Adipocyte (in vitro differentiated cells): ENCODE measurements around the gene KCNN3.
"Not testable (repeated sequence)": the region's sequence is repeated elsewhere in the genome, so short reads cannot be mapped to it uniquely, and the experiment has no call there.

Experiments
- DNase-seq: peaks from one replicate; pipeline ENCODE4 v3.0.0-alpha.2; 2015; ENCODE audit warnings: low read depth
- H3K27me3 ChIP-seq: replicated peaks from 2 replicates; pipeline ENCODE4 v1.7.0; 2013; ENCODE audit warnings: mild to moderate bottlenecking, low read length, moderate library complexity; ENCODE audit not compliant: control insufficient read depth, insufficient read depth
- H3K36me3 ChIP-seq: 2 replicates; pipeline ENCODE4 v1.7.0; 2013; ENCODE audit warnings: low read length, mild to moderate bottlenecking, moderate library complexity; ENCODE audit not compliant: control insufficient read depth, insufficient read depth, severe bottlenecking
- H3K4me1 ChIP-seq: 2 replicates; pipeline ENCODE4 v1.7.0; 2013; ENCODE audit warnings: mild to moderate bottlenecking, low read length, moderate library complexity; ENCODE audit not compliant: control insufficient read depth, insufficient read depth
- H3K4me3 ChIP-seq: 2 replicates; pipeline ENCODE4 v1.7.0; 2013; ENCODE audit warnings: mild to moderate bottlenecking, low read length, moderate library complexity
- H3K9ac ChIP-seq: 2 replicates; pipeline ENCODE4 v1.7.0; 2013; ENCODE audit warnings: mild to moderate bottlenecking, low read length, moderate library complexity
- H3K9me3 ChIP-seq: 2 replicates; pipeline ENCODE4 v1.7.0; 2013; ENCODE audit warnings: mild to moderate bottlenecking, low read length, moderate library complexity; ENCODE audit not compliant: control insufficient read depth

KCNN3 gene

DNA sequence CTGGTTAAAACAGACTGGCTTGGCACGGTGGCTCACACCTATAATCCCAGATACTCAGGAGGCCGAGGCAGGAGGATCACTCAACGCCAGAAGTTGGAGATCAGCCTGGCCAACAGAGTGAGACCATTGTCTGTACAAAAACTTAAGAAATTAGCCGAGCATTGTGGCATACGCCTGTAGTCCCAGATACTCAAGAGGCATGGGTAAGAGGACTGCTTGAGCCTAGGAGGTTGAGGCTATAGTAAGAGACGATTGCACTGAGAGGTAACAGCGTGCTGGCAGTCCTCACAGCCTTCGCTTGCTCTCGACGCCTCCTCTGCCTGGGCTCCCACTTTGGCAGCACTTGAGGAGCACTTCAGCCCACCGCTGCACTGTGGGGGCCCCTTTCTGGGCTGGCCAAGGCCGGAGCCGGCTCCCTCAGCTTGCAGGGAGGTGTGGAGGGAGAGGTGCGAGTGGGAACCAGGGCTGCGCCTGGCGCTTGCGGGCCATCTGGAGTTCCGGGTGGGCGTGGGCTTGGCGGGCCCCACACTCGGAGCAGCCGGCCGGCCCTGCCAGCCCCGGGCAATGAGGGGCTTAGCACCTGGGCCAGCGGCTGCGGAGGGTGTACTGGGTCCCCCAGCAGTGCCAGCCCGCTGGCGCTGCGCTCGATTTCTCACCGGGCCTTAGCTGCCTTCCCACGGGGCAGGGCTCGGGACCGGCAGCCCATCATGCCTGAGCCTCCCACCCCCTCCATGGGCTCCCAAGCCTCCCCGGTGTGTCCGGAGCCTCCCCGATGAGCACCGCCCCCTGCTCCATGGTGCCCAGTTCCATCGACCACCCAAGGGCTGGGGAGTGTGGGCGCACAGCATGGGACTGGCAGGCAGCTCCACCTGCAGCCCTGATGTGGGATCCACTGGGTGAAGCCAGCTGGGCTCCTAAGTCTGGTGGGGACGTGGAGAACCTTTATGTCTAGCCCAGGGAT lies 199.5 kb downstream of the KCNN3 start:
- not testable (repeated sequence) for H3K9me3 ChIP-seq, H3K36me3 ChIP-seq, H3K4me1 ChIP-seq, H3K9ac ChIP-seq, H3K27me3 ChIP-seq, H3K4me3 ChIP-seq, DNase-seq

DNA sequence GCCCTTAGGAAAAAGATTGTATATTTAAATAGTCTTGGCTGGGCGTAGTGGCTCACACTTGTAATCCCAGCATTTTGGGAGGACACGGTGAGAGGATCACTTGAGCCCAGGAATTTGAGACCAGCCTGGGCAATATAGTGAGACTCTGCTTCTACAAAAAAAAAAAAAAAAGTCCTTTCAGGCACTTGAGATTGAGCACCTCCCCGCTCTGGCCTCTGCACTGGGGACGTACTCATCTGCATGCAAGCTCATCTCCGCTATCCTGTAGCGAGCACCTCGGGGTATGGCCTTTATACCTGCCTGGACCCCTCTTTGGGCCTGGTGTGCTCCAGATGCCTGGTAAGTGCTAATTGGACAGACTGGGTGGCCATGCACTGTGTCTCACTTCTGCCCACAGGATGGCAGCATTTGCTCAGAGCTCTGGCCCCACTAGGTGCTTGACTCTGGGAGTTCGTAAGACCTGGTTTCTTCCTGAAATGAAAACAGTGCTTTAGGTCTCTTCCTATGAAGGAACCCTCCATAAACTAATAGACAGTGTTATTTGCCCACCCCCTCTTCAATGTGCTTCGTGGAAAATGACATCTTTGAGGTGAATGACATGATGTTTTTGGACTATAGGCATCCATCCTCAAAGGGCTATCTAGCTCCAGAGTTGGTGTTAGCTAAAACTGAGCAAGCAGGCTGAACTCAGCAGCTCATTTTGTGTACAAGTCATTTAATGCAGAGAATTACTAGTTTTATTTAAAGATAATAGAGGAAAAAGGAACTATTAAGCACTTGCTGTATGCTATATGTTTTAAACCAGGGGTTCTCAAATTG lies 200.4 kb downstream of the KCNN3 start:
- DNase-seq = peak; percentile 77
- Histone ChIP-seq H3K4me3 (no peak overlapping the region), H3K27me3 (peaks cover 7% of the 10 kb centered on the region), H3K9ac (no peak overlapping the region), H3K36me3 (no peaks in the 10 kb centered on the region), H3K4me1 (no peaks in the 10 kb centered on the region), H3K9me3 (no peaks in the 10 kb centered on the region)

DNA sequence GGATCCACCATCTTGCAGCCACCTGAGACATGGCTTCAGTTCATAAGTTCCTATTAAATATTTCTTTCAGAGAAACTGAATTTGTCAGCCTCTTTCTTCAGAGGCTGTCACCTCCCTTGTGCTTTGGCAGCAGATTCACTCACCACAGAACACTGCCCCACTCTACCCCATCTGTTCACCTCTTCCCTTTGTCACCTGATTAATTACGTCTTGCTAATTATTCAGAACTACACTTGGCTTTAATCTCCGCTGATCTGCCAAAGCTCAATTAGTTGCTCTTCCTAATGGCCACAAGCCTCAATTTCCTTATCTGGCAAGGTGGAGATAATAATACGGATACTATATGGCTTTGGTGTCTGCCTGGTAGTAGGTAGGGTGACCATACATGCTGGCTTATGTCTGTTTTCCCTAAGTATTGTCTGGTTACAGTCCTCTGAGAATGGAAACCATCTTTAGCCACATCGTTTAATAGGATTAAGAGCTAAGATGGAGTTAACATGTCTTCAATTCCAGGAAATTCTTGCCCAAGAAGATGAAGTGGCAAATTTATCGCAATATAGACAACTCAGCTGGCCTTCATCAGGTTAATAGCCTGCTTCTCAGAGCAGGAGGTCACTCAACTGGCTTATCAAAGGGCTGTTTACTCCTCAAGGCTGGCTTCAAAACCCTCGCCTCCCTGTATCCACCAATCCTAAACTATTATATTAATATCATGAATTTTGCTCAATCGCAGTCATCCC lies 203.9 kb downstream of the KCNN3 start:
- Histone ChIP-seq H3K9ac (no peak overlapping the region), H3K4me3 (no peak overlapping the region), H3K9me3 (no peaks in the 10 kb centered on the region), H3K27me3 (peaks cover 3% of the 10 kb centered on the region), H3K4me1 (no peaks in the 10 kb centered on the region), H3K36me3 (no peaks in the 10 kb centered on the region)
- DNase-seq = no peak

DNA sequence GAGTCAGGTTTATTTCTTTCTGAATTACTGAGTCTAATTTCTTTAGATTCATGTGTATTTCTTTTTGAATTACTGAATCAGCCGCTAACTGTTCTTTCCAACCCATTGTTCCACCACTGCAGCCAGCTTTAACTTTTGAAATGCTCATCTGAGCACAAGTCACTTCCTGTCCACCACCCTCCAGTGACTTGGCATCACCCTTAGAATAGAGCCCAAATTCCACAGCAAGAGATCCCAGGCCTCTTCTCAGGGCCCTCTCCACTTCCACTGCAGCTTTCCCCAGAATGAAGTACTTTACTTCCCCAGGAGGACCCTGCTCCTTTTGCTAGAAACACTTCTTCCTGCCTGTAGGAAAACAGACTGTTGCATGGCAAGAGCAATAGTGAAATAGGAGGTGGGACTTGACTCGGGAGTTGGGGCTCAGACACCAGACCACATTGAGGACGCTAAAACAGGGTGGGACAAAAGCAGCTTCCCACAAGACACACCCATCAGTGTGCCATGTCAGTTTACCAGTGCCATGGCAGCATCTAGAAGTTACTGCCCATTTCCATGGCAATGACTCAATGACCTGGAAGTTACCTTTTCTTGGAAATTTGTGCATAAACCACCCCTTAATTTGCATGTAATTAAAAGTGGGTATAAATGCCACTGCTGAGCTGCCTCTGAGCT lies 205.6 kb downstream of the KCNN3 start:
- no peak overlapping the region for H3K4me3 ChIP-seq
- H3K27me3 ChIP-seq = peaks cover 20% of the 10 kb centered on the region
- H3K9me3 ChIP-seq = no peaks in the 10 kb centered on the region
- H3K9ac ChIP-seq = no peak overlapping the region
- no peaks in the 10 kb centered on the region for H3K4me1 ChIP-seq
- DNase-seq = no peak
- no peaks in the 10 kb centered on the region for H3K36me3 ChIP-seq

DNA sequence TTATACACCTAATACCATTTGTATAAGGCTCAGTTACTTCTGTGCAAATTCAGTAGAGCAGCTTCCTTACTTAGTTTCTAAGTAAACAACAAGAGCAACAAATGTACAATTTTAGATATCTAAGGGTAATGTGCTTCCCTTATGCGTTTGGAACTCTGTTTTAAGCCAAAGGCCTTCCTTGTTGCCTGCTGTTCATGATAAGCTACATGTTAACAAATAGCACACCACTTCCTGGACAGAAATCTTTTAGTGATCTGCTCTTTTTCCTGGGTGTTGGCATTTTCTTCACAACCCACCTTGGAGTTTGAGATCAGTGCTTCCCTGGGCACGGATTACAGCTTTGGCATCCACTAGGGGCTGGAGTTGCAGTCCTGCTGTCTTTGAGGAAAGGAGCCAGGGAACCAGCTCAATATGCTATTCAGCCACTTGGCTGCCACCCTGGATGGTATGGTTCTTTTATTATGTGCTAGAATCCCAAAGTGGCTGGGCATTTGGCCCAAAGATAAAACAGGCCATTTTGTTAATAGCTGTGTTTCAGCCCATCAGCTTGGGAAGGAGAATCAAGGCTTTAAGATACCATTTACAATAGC lies 206.5 kb downstream of the KCNN3 start:
- Histone ChIP-seq H3K36me3 (no peaks in the 10 kb centered on the region), H3K4me3 (no peak overlapping the region), H3K27me3 (peaks cover 24% of the 10 kb centered on the region), H3K9ac (no peak overlapping the region), H3K9me3 (no peaks in the 10 kb centered on the region), H3K4me1 (no peaks in the 10 kb centered on the region)
- no peak for DNase-seq

DNA sequence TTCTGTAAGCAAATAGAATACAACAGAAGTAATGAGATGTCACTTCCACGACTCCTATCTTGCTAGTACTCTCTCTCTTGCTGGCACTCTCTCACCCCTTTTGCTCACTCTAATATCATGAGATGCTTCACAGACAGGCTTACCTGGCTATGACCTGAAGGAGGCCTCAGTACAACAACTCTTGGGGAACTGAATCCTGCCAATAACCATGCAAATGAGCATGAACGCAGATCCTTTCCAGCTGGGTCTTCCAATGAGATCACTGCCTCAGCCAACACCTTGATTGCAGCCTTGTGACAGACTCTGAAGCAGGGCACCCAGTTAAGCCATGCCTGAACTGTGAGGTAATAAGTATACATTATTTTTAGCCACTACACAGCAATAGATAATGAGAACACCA lies 209.0 kb downstream of the KCNN3 start:
- no peak for DNase-seq
- Histone ChIP-seq H3K9me3 (no peaks in the 10 kb centered on the region), H3K4me3 (no peak overlapping the region), H3K9ac (no peak overlapping the region), H3K36me3 (no peaks in the 10 kb centered on the region), H3K4me1 (no peaks in the 10 kb centered on the region), H3K27me3 (peaks cover 43% of the 10 kb centered on the region)

DNA sequence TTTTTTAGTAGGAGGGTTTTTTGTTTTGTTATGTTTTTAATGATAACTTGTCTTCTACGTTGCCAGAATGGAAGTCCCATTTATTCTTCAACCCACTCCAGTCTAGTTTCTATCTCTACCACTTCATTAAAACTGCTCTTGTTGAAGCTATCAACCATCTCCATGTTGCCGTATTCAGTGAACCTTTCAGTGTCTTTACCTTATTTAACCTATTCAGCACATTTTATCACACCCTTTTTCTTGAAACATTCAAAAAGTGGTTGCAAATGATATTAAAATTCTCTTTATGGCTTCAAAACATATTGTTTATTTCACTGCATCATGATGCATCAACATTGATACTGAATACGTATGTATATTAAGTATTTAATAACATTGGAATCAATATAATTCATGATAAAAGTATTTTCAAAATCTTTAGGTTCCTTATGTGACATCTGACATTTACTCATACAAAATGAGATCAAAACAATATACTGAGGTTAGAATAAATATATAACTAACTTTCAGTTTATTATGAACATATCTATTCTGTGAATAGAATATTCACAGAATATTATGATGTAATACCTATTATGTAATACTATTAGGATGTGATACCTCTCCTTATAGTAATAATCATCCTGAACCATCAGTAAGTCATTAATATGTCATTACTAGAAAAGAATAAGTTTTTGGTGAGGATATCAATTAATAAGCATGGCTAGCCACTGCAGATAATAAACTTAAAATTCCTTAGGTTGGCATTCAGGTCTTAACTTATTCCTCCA lies 210.1 kb downstream of the KCNN3 start:
- Histone ChIP-seq H3K9ac (no peak overlapping the region), H3K4me1 (no peaks in the 10 kb centered on the region), H3K9me3 (peaks cover 6% of the 10 kb centered on the region), H3K36me3 (no peaks in the 10 kb centered on the region), H3K27me3 (peaks cover 45% of the 10 kb centered on the region), H3K4me3 (no peak overlapping the region)
- no peak for DNase-seq

DNA sequence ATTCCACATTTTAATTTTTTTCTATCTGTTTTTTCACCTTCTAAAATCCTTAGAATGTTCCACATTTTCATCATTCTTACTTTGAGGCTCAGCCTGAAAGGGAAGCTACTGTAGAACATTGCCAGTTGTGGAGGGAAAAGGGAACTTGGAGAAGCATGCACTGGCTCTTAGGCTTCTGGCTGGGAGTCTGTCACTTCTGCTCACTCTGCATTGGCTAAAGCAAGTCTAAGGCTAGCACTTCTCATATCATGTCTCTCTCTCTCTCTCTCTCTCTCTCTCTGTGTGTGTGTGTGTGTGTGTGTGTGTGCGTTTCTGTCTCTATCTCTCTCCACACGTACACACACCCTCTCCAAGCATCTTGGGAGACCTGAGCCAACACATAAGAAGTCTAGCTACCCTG lies 212.5 kb downstream of the KCNN3 start:
- peaks cover 57% of the 10 kb centered on the region for H3K27me3 ChIP-seq

DNA sequence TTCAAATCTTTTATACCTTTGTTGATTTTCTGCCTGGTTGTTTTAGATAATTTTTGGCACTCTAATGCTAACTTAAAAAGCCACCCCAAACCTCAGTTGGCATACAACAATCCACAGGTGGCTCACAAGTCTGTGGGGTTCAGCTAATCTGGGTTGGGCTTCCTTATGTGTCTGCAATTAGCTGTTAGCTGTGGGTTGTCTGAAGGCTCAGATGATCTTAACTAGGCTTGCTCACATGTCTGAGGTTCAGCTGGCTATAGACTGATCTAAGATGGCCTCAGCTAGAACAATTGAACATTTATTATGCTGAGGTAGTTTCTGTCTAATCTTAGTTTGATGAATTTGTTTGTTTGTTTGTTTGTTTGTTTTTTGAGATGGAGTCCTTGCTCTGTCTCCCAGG lies 217.2 kb downstream of the KCNN3 start:
- Histone ChIP-seq H3K36me3 (no peaks in the 10 kb centered on the region), H3K4me1 (no peaks in the 10 kb centered on the region), H3K27me3 (peaks cover 36% of the 10 kb centered on the region), H3K4me3 (no peak overlapping the region), H3K9ac (no peak overlapping the region), H3K9me3 (peaks cover 16% of the 10 kb centered on the region)
- DNase-seq = no peak

More for the DNA sequence above, 212.5 kb downstream of the KCNN3 start:
- Histone ChIP-seq H3K9ac (no peak overlapping the region), H3K4me1 (no peaks in the 10 kb centered on the region), H3K4me3 (no peak overlapping the region), H3K36me3 (no peaks in the 10 kb centered on the region), H3K9me3 (peaks cover 16% of the 10 kb centered on the region)
- no peak for DNase-seq
